HPDE6-E6E7 (cell line): ENCODE results near the gene TPPP3.
"Not testable (repeated sequence)": the region's sequence is repeated elsewhere in the genome, so short reads cannot be mapped to it uniquely, and the experiment has no call there.

Source experiments
- DNase-seq: peaks from one replicate; pipeline ENCODE4 v3.0.0; 2011; ENCODE audit warnings: missing footprints; ENCODE audit errors: extremely low spot score

The TPPP3 gene

DNA sequence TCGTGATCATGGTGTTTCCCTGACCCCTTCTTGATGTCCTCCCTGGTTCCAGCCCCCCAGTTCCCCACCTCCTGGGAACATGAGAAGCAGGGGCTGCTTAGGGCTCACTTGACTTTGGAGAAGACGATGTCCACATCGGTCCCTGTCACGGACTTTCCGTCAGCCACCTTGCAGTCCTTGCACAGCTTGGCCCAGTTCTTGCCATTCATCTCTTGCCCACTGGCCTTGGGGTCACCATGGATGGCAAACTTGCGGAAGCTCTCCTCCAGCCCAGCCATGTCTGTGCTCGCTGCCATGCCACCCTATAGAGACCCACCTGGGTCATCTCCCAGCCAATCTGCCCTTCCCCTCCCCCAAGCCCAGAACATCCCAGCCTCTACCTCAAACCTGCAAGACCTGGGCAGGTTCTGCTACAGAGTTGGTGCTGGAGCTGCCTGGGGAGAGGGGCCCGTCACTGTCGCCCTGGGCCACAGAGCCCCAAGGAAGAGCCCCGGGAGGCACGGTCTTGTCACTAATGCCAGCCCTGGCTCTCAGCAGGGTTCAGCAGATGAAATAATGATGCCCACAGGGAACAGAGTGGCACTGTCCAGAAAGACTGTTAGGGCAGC is 2.4 kb downstream of the TPPP3 start:
- DNase-seq: no peak

GRCh38 chr16:67389911-67390815 is 3.1 kb downstream of the TPPP3 start:
- no peak for DNase-seq

DNA sequence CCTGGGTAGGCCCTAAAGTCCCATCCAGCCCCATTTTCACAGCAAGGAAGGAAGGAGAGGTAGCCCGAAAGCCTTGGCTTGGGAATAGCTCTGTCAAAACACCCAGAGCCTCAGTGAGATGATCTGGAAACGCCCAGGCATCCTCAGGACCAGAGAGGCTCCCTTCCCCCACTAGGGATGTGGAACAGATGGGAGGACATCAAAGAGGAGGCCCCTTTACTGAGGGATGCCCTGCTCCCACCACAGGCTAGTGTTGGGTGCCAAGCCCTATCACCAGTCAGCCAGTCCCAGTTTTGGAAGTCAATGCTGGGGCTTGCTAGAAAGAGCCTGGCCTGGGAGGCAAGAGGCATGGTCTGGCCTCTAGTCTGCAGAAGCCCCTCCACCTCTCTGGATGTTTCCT is 4.7 kb downstream of the TPPP3 start:
- no peak for DNase-seq

DNA sequence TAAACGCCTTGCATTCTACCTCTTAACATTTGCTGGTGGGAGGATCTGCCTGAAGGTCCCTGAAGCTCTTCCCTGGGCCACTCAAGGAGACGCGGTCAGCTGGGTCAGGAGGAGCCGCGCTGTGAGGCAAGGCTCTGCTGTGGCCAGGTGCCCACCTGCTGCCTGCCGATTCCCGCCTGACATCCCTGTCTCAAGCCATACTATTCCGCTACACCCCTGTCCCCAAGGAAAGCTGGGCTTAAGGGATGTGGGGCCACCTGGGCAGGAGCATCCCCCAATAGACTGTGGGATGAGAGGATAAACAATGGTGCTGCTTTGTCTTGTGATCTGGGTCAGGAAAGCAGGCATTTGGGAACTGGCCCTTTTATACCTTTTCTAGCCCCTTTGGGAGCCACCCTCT is 5.1 kb downstream of the TPPP3 start:
- no peak for DNase-seq

GRCh38 chr16:67387479-67388079 is 5.7 kb downstream of the TPPP3 start:
- no peak for DNase-seq

DNA sequence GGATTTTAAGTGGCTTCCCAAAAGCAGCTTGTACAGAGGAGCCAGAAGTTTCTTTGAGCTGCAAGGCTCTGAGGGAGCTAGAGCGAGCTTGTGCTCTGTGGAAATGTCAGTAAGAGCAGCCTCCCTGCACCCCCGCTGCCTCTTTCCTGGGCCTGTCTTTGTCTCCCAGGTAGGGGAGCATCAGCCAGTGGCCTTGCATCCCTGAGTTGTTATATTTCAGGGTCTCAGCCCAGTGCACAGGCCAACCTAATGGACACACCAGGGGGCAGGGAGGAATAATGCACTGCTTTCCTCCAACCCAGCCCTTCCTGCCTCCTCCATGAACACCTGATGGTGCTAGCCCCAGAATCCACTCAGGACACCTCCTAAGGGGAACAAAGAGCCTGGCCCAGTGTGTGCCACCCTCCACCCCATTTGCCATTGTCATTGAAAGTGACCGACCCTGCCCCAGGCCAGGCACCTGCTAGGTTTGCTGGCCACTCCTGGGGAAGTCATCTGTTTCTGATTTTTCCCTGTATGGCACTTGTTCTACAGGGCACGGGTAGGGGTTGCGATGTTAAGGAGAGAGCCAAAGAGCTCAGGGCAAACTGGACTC is 6.3 kb downstream of the TPPP3 start:
- DNase-seq: no peak

- no peak for DNase-seq
Observed at GRCh38 chr16:67384778-67385510, 8.4 kb downstream of the TPPP3 start.

GRCh38 chr16:67383284-67383683 is 10.0 kb downstream of the TPPP3 start:
- DNase-seq: no peak

DNA sequence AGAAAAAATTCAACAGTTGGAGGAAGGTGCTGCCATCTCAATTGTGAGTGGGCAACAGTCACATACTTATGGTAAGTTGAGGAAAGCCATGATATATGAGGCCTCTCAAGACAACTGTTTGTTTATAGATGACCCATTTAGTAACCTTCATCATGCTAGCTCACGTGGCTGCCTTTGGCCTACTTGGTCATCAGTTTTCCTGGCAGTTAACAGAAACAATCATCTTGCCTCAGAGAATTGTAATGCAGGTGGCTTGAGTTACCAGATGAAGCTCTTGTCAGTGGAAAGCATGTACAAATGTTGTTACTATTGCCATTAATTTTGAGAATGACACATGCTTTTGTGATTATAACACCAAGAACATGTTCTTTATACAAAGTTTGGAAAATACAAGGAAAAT is 14.7 kb downstream of the TPPP3 start:
- DNase-seq: no peak

DNA sequence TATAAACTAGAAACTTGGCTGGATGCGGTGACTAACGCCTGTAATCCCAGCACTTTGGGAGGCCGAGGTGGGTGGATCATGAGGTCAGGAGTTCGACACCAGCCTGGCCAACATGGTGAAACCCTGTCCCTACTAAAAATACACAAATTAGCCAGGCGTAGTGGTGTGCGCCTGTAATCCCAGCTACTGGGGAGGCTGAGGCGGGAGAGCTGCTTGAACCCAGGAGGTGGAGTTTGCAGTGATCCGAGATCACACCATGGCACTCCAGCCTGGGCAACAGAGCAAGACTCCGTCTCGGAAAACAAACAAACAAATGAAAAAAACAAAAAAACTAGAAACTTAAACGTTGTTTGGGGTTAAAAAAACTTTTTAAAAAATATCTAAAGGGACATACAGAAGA is 17.3 kb downstream of the TPPP3 start:
- not testable (repeated sequence) for DNase-seq

- DNase-seq: no peak
Observed at GRCh38 chr16:67372664-67373063, 20.6 kb downstream of the TPPP3 start.

GRCh38 chr16:67370661-67371060 is 22.6 kb downstream of the TPPP3 start:
- DNase-seq: no peak

DNA sequence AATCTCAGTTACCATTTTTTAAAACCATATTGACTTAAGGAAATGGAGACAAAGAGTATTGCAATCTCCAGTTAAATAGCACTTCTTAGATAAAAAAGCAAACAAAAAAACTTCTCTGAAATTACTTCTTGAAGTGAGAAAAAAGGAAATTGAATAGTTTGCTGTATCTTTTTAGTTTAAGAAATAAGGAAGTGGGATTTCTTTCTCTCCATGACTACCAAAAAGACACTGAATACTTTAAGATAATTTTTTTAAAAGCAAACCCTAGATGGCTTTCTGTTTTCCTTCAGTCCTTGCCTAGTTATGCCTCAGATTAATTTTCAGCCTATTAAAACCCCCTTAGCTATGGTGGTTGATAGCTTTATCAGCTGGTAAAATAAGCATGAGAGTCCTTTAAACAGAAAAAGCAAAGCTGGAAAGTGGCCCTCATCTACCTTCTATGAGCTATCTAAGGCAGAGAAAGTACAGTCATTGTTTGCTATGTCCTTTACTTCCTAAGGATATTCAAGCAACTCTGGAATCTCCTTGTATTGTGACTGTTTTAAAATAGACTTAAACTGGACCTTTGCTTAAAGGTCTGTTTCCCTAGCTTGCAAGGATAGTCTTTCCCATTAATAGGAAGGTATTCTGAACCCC is 28.6 kb downstream of the TPPP3 start:
- DNase-seq: no peak

DNA sequence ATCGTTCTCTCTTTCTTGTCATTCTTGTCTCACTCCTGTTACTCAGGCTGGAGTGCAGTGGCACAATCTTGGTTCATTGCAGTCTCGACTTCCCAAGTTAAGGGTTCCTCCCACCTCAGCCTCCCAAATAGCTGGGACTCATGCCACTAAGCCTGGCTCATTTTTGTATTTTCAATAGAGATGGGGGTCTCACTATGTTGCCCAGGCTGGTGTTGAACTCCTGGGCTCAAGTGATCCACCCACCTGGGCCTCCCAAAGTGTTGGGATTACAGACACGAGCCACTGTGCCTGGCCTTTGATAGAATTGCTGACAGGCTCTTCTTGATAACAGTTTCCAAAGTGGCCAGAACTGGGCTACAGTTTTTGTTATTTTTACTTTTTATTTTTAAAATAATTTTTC is 32.3 kb downstream of the TPPP3 start:
- no peak for DNase-seq

- DNase-seq: not testable (repeated sequence)
Observed at GRCh38 chr16:67359540-67360269, 33.6 kb downstream of the TPPP3 start.

GRCh38 chr16:67357561-67357960 is 35.7 kb downstream of the TPPP3 start:
- DNase-seq: no peak

GRCh38 chr16:67356396-67356795 is 36.9 kb downstream of the TPPP3 start:
- no peak for DNase-seq

GRCh38 chr16:67352463-67352862 is 40.8 kb downstream of the TPPP3 start:
- DNase-seq: not testable (repeated sequence)

DNA sequence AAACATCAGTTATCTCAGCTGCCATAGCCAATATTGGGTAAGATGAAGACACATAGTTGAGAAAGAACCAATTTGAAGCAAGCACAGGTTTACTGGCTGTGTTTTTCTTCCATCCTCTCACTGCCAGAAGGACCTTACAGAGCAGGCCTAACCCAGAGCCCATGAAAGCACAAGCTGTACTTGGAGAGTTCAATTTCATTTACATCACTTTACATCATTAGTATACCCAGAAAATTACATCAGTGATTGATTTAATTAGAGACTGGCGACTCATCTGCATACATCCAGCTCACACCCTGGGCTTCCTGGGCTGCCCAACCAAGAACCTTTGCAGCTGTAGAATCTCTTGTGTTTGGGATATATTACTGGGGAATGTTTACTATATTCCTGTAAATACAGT is 43.0 kb downstream of the TPPP3 start:
- no peak for DNase-seq

DNA sequence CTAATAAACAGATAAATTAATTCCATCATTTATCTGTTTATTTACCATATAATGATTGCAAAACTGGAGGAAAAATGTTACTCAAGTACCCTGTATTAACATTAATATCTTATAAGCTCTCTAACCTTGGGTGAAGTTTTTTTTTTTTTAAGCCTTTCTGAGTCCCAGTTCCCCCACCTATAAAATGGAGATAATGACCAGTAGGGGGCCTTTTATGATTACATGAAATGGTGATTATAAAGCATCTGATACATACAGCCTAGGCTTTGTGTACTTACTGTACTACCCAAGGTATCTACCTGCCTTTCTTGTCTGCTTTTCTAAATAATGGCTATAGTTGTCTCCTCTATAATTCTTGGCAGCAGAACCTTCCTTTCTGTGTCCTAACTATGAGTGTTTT is 44.1 kb downstream of the TPPP3 start:
- no peak for DNase-seq

DNA sequence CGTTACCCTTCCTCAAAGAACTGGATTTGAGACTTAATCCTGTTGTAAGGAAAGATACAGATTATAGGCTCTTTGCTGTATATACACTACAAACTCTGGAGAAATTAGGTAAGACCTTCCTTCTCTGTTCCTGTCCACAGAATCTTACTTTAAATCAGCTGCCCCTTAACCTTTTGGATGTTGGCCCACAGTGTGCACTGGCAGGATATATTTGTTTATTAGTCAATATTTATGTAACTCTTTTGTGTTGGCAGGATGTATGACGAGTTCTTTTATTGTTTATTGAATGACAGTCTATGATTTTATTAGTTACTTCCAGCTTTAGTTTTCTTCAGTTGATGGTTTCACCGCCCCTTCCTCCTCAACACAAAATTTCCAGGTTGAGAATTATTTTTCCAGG is 47.0 kb downstream of the TPPP3 start:
- no peak for DNase-seq
